ENCODE results near the gene EPS8L2.
"Not testable (repeated sequence)": the region's sequence is repeated elsewhere in the genome, so short reads cannot be mapped to it uniquely, and the experiment has no call there.

Gene EPS8L2

DNA sequence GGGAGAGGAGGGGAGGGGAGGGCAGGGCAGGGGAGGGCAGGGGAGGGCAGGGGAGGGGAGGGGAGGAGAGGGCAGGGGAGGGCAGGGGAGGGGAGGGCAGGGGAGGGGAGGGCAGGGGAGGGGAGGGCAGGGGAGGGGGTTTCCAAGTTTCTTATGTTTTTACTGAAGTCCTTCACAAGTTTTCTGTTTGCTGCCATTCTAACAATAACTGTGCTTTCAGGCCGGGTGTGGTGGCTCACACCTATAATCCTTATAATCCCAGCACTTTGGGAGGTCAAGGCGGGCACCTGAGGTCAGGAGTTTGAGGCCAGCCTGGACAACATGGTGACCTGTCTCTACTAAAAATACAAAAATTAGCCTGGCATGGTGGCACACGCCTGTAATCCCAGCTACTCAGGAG, 15.8 kb upstream of the EPS8L2 start:
- not testable (repeated sequence) for DNase-seq (ENCODE audit: low spot score)

DNA sequence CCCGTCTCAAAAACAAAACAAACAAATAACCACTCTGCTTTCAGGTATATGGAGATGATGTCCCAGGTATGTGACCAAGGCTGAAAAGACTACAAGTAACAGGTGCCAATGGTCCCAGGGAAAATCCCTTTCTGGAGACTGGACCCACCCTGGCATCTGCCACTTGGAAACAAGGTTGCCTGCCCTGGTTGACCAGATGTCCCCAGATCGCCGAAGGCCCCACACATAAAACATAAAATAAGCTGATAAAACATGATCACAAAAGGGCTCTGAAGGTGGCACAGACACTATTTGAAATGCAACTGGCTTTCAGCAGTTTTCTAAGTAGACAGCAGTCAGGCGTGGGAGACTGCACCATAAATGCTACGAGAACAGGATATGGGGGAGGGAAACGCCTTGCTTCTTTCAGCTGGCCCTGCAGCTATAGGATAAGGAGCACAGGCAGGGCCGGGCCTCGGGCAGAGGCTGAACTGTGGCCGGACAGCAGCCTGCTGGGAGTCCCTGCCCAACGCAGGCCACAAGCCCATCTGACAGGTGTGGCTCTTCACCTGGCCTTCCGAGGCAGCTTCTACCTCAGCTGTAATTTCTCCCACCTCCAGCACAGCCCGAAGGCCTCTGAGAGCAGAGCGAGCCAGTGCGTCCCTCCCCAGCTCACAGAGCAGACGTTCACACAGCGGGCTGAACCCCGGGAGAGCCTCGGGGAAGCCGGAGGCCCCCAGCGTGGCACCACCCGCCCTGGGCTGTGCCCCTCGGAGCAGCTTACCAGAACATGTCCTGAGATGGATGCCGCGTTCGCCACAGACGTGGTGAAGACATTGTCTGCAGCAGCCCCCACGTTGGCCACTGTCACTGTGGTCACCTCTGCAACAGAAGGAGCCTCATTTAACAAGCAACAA, 15.0 kb upstream of the EPS8L2 start:
- no peak for DNase-seq (ENCODE audit: low spot score)

DNA sequence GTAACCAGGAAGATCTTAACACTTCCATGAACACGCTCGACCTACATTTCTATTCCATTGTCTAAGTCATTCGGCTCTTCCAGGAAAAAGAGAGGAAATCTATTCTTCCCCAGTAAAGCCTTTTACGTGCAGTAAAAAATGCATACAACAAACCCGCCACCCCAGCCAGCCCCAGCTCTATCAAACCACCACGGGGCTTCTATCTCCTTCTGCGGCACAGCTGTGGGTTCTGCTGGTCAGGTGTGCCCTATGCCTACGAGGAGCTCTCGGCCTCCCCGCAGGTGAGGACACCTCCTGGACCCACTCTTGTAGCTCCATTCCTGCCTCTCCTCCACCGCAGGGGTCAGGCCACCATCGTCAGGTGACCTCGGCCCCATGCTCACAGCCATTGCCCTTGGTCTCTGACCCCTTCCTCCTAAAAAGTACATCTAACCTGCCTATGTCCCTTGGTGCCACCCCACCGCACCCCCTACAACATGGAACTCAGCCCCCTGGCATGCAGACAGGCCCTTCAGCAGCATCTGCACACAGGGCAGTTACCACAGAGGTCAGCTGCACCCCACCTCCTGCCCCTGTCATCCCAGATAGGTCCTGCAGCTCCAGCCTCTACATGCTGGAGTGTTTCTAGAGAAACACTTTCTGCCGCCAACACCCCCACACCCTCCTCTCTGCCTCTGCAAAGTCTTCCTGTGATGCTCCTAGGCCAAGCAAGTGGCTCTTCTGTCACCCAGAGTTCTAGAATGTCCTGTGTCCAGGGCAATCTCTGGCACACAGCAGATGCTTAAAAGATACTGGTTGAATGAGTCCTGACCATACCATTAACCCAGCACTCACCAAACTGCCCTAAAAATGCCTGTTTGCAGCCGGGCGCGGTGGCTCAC, 14.1 kb upstream of the EPS8L2 start:
- no peak for DNase-seq (ENCODE audit: low spot score)

DNA sequence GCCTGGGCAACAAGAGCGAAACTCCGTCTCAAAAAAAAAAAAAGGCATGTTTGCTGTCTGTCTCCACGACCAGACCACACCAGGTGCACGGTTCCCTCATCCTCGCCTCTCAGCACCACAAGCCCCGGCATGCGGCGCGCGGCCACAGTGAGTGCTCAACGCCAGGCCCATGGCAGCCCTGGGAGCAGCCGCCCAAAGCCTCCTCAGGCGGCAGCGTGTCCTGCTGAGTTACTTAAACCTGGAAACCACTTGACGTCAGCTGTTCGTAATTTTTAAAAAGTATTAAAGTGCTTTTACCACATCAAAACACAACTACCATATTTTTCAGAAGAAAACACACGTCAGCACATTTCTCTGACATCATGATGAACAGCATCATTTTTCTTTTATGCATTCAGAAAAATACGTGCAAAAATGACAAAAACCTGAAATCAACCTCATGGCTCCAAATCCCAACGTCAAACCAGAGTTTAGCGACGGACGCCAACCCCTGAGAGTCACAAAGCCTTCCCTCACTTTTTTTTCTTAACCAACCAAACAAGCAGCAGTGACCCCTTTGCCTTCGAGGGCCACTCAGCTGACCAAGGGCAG, 13.1 kb upstream of the EPS8L2 start:
- no peak for DNase-seq (ENCODE audit: low spot score)

DNA sequence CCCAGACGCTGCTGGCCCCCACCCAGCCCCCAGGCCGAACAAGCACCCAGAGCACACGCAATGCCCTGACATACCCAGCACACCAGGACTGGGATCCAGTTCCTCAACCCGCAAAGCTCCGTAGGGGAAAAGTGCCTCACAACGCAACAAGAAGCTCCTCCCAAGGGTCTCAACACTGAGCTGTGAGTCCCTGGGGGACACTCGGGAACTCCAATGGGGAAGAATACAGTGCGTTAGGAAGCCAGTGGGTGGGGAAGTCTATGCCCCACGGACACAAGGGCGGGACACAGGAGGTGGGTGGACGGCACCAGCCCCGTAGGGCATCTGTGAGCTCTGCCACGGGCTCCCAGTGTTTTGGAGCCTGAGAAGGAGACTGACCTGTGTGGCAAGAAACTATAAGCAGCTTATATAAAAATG, 12.6 kb upstream of the EPS8L2 start:
- DNase-seq (ENCODE audit: low spot score): no peak

DNA sequence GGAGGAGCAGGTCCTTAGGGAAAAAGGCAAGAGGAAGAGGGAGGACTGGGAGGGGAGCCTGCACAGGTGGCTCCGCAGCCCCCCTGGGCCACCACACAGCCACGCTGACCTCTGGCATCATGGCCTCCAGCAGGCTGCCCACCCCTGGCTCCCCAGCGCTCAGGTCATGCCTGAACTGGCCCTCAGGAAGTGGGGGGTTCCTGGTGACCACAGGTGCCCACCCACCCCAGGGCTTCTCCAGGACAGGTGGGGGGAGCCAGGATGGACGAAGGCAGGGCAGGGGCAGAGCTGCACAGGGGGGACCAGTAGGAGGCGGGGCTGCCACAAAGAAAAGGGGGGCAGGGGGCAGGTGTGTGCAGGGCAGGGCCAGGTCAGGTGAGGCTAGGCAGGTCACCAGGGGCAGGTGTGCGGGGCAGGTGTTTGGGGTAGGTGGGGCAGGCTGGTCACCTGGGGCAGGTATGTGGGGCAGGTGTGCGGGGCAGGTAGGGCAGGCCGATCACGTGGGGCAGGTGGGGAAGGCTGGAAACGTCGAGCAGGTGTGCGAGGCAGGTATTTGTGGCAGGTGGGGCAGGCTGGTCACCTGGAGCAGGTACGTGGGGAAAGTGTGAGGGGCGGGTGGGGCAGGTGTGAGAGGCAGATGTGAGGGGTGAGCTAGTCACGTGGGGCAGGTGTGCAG, 12.0 kb upstream of the EPS8L2 start:
- no peak for DNase-seq (ENCODE audit: low spot score)

DNA sequence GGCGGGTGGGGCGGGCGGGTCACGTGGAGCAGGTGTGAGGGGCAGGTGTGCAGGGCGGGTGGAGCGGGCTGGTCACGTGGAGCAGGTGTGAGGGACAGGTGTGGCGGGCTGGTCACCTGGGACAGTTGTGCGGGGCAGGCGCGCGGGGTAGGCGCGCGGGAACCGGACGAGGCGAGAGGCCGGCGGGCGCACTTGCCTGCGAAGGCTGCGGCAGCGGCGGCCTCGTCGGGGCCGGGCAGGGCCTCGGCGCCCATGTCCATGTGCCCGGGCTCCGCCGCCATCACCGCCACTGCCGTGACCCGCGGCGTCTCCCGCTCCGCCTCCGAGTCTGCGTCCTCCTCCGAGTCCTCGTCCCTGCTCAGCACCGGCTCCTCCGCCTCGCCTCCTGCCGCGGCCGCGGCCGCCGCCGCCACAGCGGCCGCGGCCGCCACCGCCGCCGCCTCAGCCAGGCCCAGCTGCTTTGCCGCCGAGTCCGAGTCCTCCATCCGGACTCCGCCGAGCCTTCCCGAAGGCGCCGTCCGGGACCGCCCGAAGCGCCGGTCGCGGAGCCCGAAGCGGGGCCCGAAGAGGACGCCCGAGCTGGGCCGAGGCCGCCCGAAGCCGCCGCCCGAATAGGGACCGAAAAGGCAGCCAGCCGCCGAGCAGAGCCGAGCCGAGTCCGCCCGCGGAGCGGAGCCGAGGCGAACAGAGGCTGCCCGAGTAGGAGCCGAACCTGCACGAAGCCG, 11.3 kb upstream of the EPS8L2 start, which contains the start of gene DEAF1:
Gene DEAF1, minus strand, starts transcription at position 660 of the 725 bp plus-strand sequence. Its CDS starts 175 bp downstream, at position 485.
- DNase-seq (ENCODE audit: low spot score): peak; percentile 100

DNA sequence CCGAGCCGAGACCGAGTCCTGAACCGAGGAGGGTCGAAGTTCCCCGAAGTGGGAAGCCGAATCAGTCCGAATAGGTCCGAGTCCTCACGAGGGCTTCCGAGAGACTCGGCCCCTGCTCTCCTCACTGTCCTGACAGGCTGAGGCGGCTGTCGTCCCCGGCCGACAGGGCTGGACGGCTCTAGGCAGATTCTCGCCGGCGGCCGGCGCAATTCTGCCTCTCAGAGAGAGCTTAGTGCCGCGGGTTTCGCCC, 10.8 kb upstream of the EPS8L2 start:
- DNase-seq (ENCODE audit: low spot score): no peak

DNA sequence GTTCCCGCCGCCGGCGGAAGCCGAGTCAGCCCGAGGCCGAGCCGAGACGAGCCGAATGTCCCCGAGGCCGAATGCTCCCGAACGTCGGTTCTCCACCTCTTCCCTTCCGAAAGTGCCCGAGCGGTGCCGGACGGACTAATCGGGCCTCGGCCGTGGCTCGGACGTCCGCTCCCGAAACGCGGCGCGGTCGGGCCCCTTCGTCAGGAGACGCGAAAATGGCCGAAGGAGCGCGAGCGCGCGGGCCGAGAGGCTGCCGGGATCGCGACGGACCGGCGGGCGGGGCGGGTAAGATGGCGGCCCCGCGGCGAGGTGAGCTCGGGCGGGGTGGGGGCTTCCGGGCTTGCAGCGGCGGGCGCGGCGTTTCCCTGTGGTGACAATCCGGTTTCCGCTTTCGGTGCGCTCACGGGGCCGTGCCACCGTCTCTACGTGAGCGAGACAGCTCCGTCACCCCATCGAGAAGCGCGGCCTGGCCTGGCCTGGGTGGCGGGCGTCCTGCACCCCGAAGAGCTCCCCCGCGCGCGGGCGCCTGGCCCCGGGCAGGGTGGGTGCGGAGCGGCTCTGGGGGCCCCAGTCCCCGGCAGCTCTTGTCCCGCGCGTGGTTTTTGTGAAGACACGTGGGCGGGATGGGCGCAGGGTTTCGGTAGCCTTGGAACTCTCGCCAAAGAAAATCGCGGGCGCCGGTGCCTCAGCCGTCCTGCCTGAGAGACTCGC, 10.3 kb upstream of the EPS8L2 start, which contains the start of gene TMEM80:
Gene TMEM80, plus strand, starts transcription at position 279 of the 711 bp plus-strand sequence. Its CDS starts 12 bp downstream, at position 291.
- DNase-seq (ENCODE audit: low spot score): peak; percentile 99

DNA sequence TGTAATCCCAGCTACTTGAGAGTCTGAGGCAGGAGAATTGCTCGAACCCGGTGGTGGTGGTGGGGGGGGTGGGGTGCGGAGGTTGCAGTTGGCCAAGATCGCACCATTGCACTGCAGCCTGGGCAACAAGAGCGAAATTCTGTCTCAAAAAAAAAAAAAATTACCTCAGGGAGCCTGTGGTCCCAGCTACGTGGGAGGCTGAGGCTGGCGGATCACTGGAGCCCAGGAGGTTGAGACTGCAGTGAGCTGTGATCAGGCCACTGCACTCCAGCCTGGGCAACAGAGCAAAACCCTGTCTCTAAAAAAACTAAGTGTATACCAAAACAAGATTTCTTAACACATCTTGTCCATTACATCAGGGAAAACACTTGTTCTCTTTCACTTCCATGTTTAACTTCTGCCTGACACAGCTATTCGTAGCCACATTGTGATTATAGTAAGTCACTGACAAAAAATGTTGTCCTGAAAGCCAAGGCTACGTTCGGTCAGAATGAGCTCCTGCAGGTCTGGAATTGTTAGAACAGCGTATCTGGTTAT, 9.0 kb upstream of the EPS8L2 start:
- no peak for DNase-seq (ENCODE audit: low spot score)

DNA sequence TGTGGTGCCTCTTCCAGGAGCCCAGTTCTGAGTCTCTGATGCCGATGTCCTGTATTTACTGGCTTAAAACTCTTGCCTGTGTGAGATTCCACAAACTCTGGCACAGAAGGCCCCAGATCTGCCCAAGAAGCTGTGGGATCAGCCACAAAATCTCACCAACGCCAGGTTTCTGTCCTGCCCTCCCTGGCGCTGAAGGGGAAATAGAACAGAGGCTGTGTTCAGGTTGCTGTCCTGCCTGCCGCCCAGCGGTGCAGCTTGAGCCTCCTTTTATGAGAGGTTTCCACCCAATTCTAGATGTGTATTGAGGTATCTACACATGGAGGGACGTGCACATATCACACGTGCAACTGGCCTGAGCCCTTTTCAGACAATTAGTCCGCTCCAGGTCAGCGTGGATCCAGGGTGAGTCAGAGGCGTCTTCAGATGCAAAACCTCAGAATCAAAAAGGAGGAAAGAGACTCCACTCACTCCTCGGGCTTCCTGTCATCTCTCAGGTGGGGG, 8.2 kb upstream of the EPS8L2 start:
- DNase-seq (ENCODE audit: low spot score): no peak

DNA sequence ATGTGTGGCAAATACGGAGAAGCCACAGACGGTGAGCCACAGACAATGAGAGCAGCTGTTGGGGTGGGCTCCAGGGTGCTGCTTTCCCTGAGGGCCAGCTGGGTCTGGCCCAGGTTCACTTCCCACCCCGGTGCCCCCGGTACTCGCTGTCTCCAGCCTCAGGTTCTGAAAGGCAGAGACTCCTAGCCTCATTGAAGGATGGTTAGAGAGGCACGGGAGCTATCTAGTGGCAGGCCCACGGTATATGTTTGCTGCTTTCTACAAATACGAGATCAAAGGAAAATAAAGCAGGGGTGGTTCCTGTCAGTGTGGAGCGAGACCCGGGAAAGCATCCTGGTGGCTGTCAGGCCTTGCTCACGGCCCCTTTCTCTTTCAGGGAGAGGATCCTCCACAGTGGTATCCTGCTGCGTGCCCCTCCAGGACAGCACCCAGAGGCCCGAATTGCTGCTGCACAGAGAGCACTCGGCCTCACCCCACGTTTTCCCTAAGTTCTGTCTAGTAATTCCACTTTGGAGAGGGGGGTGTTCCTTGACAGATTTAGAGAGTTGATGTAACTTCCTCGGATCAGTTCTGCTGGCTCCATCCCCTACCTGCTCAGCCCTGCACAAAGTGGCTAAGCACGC, 7.4 kb upstream of the EPS8L2 start:
- no peak for DNase-seq (ENCODE audit: low spot score)

DNA sequence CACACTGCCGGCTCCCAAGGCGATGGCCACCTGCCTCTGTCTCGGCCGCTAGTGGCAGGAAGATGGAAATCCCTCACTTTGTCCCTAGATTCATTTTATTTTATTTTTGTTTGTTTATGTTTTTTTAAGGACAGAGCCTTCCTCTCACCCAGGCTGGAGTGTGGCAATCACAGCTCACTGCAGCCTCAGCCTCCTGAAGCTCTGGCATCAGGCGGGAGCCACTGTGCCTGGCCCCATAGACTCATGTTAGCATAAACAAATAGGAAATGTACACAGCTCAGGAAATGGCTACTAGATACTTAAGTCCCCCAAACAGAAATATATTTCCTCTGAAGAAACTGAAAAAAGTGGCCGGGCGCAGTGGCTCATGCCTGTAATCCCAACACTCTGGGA, 6.9 kb upstream of the EPS8L2 start:
- DNase-seq (ENCODE audit: low spot score): no peak

DNA sequence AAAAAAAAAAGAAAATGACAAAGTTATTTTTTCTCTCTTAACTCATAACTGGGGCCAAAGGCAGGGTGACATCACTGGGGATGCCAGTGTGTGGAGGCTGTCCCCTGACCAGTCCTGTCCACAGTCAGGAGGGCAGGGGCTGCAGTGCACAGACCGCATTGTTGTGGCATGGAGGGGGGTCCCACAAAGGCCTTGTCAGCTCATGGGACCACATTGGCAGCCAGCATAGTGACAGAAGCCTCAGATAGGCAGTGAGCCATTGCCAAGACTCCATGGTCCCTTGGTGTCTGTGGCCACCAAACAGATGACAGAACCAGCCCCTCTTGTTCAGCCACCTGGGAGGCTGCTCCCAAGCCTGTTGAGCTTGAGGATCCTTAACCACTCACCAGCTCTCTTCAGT, 6.3 kb upstream of the EPS8L2 start:
- no peak for DNase-seq (ENCODE audit: low spot score)

DNA sequence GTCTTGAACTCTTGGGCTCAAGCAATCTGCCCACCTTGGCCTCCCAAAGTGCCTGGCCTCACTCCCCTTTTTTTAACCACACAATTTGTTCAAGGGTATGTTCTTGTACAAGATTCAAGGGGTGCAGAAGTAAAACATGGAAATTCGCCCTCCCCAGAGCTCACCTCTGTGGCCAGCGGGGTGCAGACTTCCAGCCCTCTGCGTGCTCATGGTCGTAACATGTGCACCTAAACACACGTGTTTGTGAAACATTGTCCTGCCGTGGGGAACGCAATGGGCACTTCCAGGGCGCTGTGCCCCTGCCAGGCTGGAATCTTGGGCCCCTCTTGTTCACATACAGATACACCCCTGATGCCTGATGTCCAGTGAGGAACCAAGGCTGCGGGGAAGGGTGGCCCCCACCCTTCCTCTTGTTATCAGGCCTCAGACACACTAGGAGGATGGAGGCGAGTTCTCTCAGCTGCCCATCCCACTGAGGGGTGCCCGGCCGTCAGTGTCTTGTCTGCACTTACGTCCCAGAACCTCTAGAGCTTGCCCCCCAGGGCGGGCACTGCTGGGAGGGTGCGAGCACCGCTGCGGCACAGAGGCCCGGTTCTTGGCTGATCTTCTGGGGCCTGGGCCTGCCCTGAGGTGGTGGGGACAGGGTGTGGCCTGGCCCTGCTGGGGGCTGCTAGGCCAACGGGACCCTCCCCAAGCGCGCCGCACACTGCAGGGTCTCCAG, 4.1 kb upstream of the EPS8L2 start:
- no peak for DNase-seq (ENCODE audit: low spot score)

DNA sequence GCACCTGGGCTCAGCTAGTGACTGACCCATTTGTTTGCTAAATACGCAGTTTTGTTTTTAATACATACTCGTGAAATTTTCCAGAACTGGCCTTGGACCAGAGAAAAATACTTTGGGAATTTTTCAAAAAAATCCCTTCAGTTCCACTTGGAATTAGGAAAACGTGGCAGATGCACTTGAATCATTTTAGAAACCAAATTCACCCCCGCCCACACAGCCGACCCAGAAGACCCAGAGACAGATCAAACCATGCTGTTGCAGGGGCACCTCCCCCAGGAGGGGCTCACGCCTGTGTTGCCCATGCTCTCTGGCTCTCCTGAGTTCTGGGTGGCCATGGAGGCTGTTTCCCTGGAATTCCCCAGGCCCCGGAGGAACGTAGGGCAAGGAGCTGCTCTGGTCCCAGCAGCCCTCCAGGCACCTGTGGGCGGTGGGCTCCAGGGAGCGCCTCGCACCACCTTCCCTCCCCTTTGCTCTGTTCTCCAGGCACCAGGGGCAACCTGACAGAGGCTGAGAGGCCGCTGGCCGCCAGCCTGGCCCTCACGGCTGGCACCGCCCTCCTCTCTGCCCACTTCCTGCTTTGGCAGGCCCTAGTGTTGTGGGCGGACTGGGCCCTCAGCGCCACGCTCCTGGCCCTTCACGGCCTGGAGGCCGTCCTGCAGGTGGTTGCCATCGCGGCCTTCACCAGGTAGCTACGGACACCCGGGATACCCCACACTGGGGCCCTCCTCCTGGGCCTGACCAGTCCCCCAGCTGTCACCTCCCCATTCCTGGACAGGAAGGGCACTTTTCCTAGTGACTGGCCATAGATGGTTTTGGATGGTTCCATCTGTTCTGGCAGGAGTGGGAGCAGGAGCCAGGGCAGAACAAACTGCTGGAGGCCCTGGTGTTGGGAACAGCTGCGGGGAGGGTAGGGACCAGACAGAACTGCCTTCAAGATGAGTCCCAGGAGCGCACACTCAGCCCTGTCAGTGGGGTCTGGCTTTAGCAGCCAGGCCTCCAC, 3.3 kb upstream of the EPS8L2 start:
- no peak for DNase-seq (ENCODE audit: low spot score)

DNA sequence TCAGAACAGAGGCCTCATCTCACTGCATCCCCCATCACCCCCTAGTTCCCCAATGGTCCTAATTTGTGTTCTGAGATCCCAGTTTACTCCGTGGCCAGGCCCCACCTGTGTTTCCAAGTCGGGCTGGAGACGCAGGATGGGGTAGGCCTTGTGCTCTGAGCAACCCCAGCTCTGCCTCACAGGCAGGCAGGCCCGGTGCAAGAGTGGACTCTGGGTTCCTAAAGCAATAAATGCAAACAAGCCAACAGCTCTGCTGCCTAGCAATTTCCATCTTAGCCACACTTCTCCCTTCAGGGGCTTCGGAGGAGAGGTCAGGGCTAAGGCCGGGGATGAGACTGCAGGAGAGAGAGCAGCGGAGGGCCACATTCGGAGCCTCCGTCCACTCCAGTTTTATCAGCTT, 2.5 kb upstream of the EPS8L2 start:
- DNase-seq (ENCODE audit: low spot score): no peak

DNA sequence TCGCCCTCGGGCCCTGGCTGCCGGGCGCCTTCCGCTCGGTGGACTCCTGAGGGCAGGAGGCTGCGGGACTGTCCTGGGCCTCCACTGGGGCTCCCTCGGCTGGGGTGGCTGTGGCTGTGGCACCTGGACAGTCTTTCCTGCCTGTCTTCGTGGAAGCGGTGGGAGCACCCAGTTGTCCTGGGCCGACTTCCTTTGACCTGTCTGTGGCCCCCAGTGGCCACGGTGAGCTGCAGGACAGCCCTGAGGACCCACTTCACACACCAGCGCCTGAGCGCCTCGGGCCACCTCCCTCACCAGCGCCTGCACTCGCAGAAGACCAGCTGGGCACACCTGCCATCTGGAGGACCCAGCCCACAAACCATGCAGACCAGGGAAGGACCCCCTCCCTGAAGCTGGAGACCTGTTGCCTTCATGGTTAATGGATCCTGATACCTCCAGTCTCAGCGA, 1.8 kb upstream of the EPS8L2 start:
- no peak for DNase-seq (ENCODE audit: low spot score)
